Vein endothelial cell (primary cell): ENCODE measurements around the gene FOXK1. TPM values are rescaled to one million over a fixed set of nuclear protein-coding genes. Genes with fewer than 3 reads are reported as not detected.

ENCODE experiments used
- small RNA-seq: library from RNA; depleted of rRNA; stranded (forward); fragments of <200 nt; gene quantifications from one replicate; pipeline ENCODE3, GENCODE V24; 2012
- total RNA-seq: library from RNA; depleted of rRNA; stranded (reverse); fragments of >200 nt; gene quantifications from 2 replicates; pipeline ENCODE4 v1.2.3, GENCODE V29; 2012

The FOXK1 gene
- total RNA-seq: 44.6 and 51.9 TPM in 2 replicates

GRCh38 chr7:4681886-4682620, at the start of gene FOXK1:
TSS of gene FOXK1 (plus strand) at chr7:4682295. CDS start at chr7:4682309, 14 bp downstream.

GRCh38 chr7:4775250-4775847, 93.3 kb downstream of the FOXK1 start, which contains the start of gene AP5Z1:
TSS of gene AP5Z1 (plus strand) at chr7:4775623. CDS start at chr7:4775716, 93 bp downstream.

Small RNAs within 50 kb of the gene (small RNA-seq; reads per million reads assigned to genes)
- gene MIR4656: not detected
- gene RF00019: not detected

Other genes with a start within 250 kb of the FOXK1 start
- gene AP5Z1, start 93.3 kb downstream of the FOXK1 start, total RNA-seq: 55.5 and 58.1 TPM in 2 replicates
- 0.10 TPM in 1 of 2 replicates, not detected in the other for gene PAPOLB, start 179.7 kb downstream of the FOXK1 start, total RNA-seq
- gene RADIL, start 201.4 kb downstream of the FOXK1 start, total RNA-seq: 0.48 and 0.65 TPM in 2 replicates